GM12891 (cell line): ENCODE results near the gene SLC1A1.
"Not testable (repeated sequence)": the region's sequence is repeated elsewhere in the genome, so short reads cannot be mapped to it uniquely, and the experiment has no call there.

Source experiments
- DNase-seq: peaks from one replicate; pipeline ENCODE4 v3.0.0; 2011; ENCODE audit warnings: low spot score; ENCODE audit not compliant: insufficient read length
- FAIRE-seq: peaks from 2 replicates; lab custom pipeline; 2011; peaks lifted over from hg19 to GRCh38; lab: Jason Lieb, UNC
- PAX5 ChIP-seq: IDR thresholded peaks from 2 replicates; pipeline ENCODE4 v1.6.1; 2011; ENCODE audit warnings: low read length, moderate library complexity, mild to moderate bottlenecking; ENCODE audit not compliant: insufficient read depth, severe bottlenecking
- POLR2A ChIP-seq: IDR thresholded peaks from 2 replicates; pipeline ENCODE4 v1.6.1; 2011; ENCODE audit warnings: low read depth, low read length, control low read depth
- POLR2AphosphoS5 ChIP-seq: IDR thresholded peaks from 2 replicates; pipeline ENCODE4 v1.6.1; 2011; ENCODE audit warnings: low read depth, low read length, control low read depth
- POU2F2 ChIP-seq: IDR thresholded peaks from 2 replicates; pipeline ENCODE4 v1.6.1; 2011; ENCODE audit warnings: low read depth, mild to moderate bottlenecking, control low read depth, low read length, moderate library complexity
- SPI1 ChIP-seq: IDR thresholded peaks from 2 replicates; pipeline ENCODE4 v1.6.1; 2011; ENCODE audit warnings: low read depth, low read length, control low read depth
- TAF1 ChIP-seq: IDR thresholded peaks from 2 replicates; pipeline ENCODE4 v1.6.1; 2011; ENCODE audit warnings: low read depth, low read length, control low read depth

Gene SLC1A1

DNA sequence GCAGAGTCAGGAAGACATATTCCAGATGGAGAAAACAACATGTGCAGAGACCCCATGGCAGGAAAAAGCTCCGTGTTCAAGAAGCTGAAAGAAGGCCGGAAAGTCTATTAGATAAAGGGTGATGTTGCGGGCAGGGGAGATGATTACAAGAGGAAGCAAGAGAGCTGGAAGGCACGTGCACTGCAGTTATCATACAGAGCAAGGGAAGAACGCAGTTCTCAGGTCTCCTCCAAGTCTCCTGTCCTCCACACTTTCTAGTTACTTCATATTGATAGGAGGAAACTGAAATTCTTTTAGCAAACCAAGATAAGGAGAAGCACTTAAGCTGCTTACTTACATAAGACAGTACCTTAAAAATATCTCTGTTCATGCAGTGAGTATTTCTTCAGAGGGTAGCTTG lies 113.6 kb downstream of the SLC1A1 start:
- FAIRE-seq (no peak), DNase-seq (no peak)
- TF ChIP-seq POU2F2: no peak
- TF ChIP-seq POLR2AphosphoS5: no peak
- no peak for TF ChIP-seq TAF1
- no peak for TF ChIP-seq POLR2A
- no peak for TF ChIP-seq PAX5
- TF ChIP-seq SPI1: no peak

DNA sequence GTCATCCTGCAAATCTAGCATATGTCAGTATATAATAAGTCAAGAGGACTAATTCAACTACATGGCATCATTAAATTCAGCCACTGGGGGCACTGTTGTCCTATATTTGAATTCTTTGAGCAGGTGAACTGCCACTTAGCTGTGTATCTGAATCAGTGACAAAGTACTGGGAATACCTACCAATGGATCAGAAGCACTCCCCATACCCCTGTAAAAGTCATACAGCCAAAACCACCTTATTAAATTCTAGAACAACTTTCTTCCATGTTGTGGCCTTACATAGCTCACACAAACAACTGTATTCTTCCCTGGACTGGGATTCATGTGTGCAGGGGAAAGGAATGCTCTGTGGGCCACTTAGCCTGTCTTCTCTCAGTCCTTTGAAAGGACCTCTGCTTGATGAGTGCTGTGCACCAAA lies 114.4 kb downstream of the SLC1A1 start:
- DNase-seq (peak; percentile 42), FAIRE-seq (peak; percentile 81)
- TF ChIP-seq SPI1: no peak
- TF ChIP-seq POLR2A: no peak
- no peak for TF ChIP-seq PAX5
- TF ChIP-seq POLR2AphosphoS5: no peak
- no peak for TF ChIP-seq TAF1
- no peak for TF ChIP-seq POU2F2

DNA sequence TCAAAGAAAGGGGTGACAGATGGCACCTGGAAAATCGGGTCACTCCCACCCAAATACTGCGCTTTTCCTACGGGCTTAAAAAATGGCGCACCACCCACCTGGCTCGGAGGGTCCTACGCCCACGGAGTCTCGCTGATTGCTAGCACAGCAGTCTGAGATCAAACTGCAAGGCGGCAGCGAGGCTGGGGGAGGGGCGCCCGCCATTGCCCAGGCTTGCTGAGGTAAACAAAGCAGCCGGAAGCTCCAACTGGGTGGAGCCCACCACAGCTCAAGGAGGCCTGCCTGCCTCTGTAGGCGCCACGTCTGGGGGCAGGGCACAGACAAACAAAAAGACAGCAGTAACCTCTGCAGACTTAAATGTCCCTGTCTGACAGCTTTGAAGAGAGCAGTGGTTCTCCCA lies 115.8 kb downstream of the SLC1A1 start:
- DNase-seq, FAIRE-seq: not testable (repeated sequence)

DNA sequence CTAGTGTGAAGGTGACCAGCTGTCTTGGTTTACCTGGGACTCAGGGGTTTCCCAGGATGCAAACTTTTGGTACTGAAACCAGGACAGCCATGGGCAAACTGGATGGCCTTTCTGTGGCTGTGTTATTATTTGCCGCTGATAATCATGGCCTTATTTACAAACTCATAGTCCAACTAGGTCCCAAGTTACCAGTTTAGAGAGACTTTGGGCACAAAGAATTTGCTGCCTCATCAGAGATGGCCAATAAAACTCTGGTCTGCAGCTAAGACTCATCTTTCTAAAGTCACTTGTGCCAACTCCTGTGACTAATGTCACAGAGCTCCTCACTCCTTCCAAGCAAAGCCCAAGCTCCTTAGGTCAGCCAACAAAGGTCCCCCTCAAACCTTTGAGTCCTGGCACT lies 124.4 kb downstream of the SLC1A1 start:
- no peak for DNase-seq
- TF ChIP-seq POLR2AphosphoS5 (no peak), POU2F2 (no peak), POLR2A (no peak), PAX5 (no peak), SPI1 (no peak), TAF1 (no peak)
- FAIRE-seq: no peak

DNA sequence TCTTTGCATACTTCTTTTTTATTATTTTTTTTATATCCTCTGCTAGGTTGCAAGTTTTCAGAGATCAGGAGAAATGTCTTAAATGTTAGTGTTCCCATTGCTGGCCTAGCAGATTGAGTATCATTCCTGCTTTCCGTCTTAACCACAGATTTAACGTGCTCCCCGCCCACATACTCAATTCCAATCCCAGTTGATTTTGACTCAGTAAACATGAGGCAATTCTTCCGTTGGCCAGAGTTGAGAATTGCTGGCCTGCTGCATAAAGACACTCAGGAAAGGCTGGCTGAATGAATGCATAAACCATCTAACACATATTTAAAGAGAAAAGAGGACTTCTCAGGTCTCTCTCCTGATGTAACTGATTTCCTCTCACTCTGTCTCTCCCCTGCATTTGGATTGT lies 125.0 kb downstream of the SLC1A1 start:
- no peak for FAIRE-seq
- no peak for DNase-seq
- TF ChIP-seq POLR2AphosphoS5 (no peak), POU2F2 (no peak), PAX5 (no peak), SPI1 (no peak), TAF1 (no peak), POLR2A (no peak)

DNA sequence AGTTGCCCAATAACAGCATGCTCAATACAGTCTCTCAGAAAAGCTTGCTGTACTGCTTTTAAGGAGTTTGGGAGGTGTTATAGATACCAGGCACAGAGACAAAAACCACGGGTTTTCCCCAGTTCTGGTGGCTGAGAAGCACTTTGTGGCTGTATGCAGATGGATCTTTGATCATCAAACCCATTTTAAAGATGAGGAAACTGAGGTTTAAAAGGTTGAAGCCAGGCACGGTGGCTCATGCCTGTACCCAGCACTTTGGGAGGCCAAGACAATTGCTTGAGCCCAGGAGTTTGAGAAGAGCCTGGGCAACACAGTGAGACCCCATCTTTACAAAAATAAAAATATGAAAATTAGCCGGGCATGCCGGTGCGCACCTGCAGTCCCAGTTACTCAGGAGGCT lies 125.5 kb downstream of the SLC1A1 start:
- no peak for TF ChIP-seq POU2F2
- no peak for TF ChIP-seq POLR2A
- TF ChIP-seq SPI1: no peak
- no peak for TF ChIP-seq PAX5
- no peak for TF ChIP-seq POLR2AphosphoS5
- no peak for TF ChIP-seq TAF1
- no peak for DNase-seq
- FAIRE-seq: no peak

DNA sequence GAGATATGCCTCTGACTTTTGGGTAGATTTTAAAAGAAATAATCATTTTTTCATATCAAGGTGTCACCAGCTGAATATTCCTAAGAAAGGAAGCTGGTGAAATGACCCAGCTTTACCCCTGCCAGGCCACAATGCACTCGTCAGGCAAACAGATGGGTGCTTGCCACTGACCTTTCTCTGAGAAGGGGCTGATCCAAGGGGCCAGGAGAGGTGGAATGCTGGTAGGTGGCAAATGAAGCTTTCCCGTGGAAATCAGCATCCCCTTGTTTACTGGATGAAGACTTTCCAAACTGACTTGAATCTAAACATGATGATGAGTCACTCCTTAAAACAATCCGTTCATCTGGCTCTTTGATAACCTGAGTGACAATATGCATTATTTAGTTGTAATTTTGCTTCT lies 127.5 kb downstream of the SLC1A1 start:
- FAIRE-seq (no peak), DNase-seq (no peak)
- no peak for TF ChIP-seq SPI1
- no peak for TF ChIP-seq TAF1
- no peak for TF ChIP-seq POLR2A
- TF ChIP-seq PAX5: no peak
- no peak for TF ChIP-seq POU2F2
- TF ChIP-seq POLR2AphosphoS5: no peak

DNA sequence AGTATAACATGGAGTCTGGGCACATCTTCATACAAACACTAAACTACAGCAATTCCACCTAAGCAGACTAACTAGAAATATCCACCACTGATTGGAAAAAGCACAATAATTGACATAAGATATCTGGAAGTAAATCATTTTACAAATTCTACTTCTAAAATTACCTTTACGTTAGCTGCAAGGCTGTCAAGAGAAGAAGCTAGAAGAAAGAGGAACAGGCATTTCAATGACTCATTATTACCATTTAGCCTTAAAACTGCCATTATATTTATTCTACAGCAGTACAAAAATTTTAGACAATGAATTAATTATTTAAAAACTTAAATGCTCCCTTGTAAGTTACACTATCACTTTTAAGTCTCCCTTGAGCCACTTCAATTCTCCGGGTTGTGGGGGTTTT lies 128.4 kb downstream of the SLC1A1 start:
- TF ChIP-seq POLR2AphosphoS5: no peak
- peak; percentile 62 for TF ChIP-seq SPI1
- FAIRE-seq: no peak
- no peak for DNase-seq

DNA sequence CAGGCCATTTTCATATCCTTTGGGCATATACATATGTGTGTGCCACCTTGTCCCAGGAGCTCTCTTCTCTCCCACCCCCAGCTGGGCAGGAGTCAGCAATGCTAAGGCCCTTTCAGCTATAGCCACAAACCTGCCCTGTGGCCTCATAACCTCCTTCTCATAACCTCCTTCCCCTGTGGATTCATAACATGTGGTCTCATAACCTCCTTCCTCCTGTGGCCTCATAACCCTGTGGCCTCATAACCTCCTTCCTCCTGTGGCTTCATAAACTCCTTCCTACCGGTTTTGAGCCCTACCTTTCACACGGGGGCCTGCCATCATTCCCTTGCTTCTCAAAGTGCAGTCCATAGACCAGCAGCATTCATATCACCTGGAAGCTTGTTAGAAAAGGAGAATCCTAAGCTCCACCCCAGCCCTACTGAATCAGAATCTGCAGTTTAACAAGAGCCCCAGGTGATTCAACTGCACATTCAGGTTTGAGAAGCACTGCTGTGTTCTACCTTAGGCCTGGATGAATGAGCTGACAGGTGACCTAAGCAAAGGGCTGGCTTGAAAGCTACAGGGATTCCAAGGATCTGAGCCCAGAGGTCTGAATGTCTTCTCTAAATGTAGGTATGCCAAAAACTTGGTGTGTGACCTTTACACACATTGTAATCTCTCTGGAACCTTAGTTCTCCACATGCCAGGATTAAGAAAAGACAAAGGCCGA lies 129.9 kb downstream of the SLC1A1 start:
- no peak for TF ChIP-seq POU2F2
- no peak for TF ChIP-seq PAX5
- TF ChIP-seq SPI1: no peak
- no peak for TF ChIP-seq POLR2A
- FAIRE-seq: peak; percentile 45
- no peak for DNase-seq

DNA sequence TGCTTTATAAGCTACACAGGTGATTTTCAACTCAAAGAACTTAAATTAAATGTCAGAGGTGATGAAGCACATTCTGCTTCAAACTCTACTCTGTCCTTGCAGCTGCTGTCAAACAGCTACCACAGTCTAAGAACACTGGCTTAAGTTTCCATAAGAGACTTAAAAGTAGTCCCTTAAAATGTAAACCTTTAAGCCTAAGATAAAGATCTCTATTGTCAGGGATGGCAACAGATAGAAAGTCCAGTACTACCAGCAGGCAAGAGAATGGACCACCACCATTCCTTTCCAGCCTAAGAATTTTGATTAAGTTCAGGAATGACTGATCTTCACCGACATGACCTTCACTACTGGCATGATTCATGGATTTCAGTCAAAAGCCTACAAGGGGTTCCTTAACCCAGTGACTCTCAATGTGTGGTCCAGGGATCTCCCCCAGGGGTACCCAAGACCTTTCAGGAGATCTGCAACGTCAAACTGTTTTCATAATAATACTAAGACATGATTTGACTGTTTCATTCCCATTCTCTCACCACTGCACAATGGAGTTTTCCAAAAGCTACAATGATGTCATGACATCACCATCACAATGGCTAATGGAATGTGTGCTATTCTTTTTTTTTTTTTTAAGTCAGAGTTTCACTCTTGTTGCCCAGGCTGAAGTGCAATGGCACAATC lies 130.8 kb downstream of the SLC1A1 start:
- FAIRE-seq: no peak
- TF ChIP-seq POLR2A: no peak
- TF ChIP-seq PAX5: no peak
- TF ChIP-seq POLR2AphosphoS5: no peak
- no peak for TF ChIP-seq TAF1
- no peak for TF ChIP-seq SPI1
- TF ChIP-seq POU2F2: no peak

More for the DNA sequence above, 130.8 kb downstream of the SLC1A1 start:
- DNase-seq: no peak
